Psoas muscle (tissue), 8 donors: ENCODE results near the gene NPTXR. TPM values are rescaled to one million over a fixed set of nuclear protein-coding genes. Genes with fewer than 3 reads are reported as not detected.

Experiments
- ATAC-seq, 4 donors: fragments of 200-7000 bp; cut with Tn5 transposase; one replicate each; pipeline ENCODE4 v1.9.1; 2020; ENCODE audit warnings: moderate library complexity in 3 of 4, mild to moderate bottlenecking in 2 of 4
- DNase-seq, 2 donors: peaks; one replicate each; pipeline ENCODE4 v3.0.0-alpha.2; 2020
- H3K27ac ChIP-seq: fragments of 200-600 bp; one replicate; pipeline ENCODE4 v1.8.0; 2022
- H3K27me3 ChIP-seq, 3 donors: fragments of 200-600 bp in 1 of 3; one replicate each; pipeline versions ENCODE4 v1.6.1 to v1.8.0; 2013 to 2022; ENCODE audit warnings: low read length in 2 of 3, mild to moderate bottlenecking in 2 of 3, moderate library complexity in 1 of 3; ENCODE audit not compliant: insufficient read depth in 3 of 3
- H3K36me3 ChIP-seq, 2 donors: fragments of 200-600 bp in 1 of 2; one replicate each; pipeline versions ENCODE4 v1.6.1 to v1.8.0; 2013 to 2022; ENCODE audit warnings: low read depth in 1 of 2, mild to moderate bottlenecking in 1 of 2, moderate library complexity in 1 of 2; ENCODE audit not compliant: insufficient read depth in 1 of 2
- H3K4me1 ChIP-seq: fragments of 200-600 bp; one replicate; pipeline ENCODE4 v1.8.0; 2022
- H3K4me3 ChIP-seq: fragments of 200-600 bp; one replicate; pipeline ENCODE4 v1.8.0; 2022; ENCODE audit warnings: mild to moderate bottlenecking
- H3K9me3 ChIP-seq: fragments of 200-600 bp; one replicate; pipeline ENCODE4 v1.8.0; 2022
- WGBS, 3 donors: extraction: QIAGEN DNeasy Blood & Tissue Kit; methylation state at CpG; one replicate each; pipeline versions ENCODE4 v1.1.6 to v1.1.7; 2013; 5-methylcytosine and 5-hydroxymethylcytosine counted together
- intact Hi-C, 2 donors: fragments of 100-400 bp; cut with DNase I; formaldehyde crosslinking; loops; one replicate each; pipeline versions ENCODE4 v1.11.0 to v1.14.2; 2022
- polyA plus RNA-seq, 3 donors: library from polyadenylated mRNA; stranded (reverse); fragments of 200-250 nt; gene quantifications; one replicate each; pipeline ENCODE4 v1.2.3, GENCODE V29; 2013
- total RNA-seq, 4 donors: library from RNA; stranded (reverse); fragmentation: NEBNext Ultra II Directional in 2 of 4; extraction: Animal tissue kit (Norgen Biotek cat#: 25700) in 2 of 4; gene quantifications; one replicate each; pipeline versions ENCODE4 v1.2.1 to v1.2.4, GENCODE V29; 2021 to 2023
- TF ChIP-seq, protein P1 (sequence below): fragments of 200-600 bp; IDR thresholded peaks from one replicate; pipeline ENCODE4 v1.8.0; 2022; ENCODE audit warnings: antibody characterized with exemption
- donor health status: healthy with polysubstance abuse.
- donor health status: DM: no; HTN: no; CAD: no; lungs with moderate emphysema.
- donor health status: Bipolar disorder and iron deficiency.
- donor health status: healthy.
- donor health status: DM: yes; HTN: yes; CAD: no.
- donor health status: DM: no; HTN: no; CAD: no.
- donor health status: DM: no; HTN: no; CAD: no.
- donor health status: DM: yes; HTN: yes; CAD: no.

NPTXR gene
- total and polyA plus RNA-seq, 7 donors, result 0.15 to 1.7 (median 0.39) TPM

DNA sequence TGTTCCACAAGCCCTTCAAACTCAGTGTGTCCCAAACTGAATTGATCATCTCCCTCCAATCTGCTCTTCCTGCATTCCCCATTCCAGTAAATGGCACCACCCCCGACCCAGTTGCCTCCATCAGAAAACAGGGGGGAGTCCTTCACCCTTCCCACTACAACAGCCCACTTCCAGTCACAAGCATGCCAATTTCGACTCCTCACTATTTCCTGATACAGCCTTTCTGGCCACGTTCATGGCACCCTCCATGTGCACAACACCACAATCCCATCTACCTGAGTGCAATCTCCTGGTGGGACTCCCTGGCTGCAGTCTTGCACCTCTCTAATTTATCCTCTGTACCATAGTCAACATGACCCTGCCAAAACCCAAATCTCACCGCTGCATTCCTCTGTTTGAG lies 48.3 kb downstream of the NPTXR start:
- TF ChIP-seq, protein P1, sequence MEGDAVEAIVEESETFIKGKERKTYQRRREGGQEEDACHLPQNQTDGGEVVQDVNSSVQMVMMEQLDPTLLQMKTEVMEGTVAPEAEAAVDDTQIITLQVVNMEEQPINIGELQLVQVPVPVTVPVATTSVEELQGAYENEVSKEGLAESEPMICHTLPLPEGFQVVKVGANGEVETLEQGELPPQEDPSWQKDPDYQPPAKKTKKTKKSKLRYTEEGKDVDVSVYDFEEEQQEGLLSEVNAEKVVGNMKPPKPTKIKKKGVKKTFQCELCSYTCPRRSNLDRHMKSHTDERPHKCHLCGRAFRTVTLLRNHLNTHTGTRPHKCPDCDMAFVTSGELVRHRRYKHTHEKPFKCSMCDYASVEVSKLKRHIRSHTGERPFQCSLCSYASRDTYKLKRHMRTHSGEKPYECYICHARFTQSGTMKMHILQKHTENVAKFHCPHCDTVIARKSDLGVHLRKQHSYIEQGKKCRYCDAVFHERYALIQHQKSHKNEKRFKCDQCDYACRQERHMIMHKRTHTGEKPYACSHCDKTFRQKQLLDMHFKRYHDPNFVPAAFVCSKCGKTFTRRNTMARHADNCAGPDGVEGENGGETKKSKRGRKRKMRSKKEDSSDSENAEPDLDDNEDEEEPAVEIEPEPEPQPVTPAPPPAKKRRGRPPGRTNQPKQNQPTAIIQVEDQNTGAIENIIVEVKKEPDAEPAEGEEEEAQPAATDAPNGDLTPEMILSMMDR, result no peak
- peaks cover 0 to 27% (median 4%) of the 10 kb centered on the region in 3 donors for H3K27me3 ChIP-seq
- H3K4me1 ChIP-seq, result no peaks in the 10 kb centered on the region
- peaks cover 0 to 5% of the 10 kb centered on the region in 2 donors for H3K36me3 ChIP-seq
- intact Hi-C loops, result no loop called here
- no peak for DNase-seq
- WGBS, 3 donors, result 56 to 65% (median 58%) methylated on average over 4 of the region's 4 CpGs
- no peak overlapping the region for H3K27ac ChIP-seq
- no peak overlapping the region for H3K4me3 ChIP-seq
- H3K9me3 ChIP-seq, result no peaks in the 10 kb centered on the region
- no peak for ATAC-seq

DNA sequence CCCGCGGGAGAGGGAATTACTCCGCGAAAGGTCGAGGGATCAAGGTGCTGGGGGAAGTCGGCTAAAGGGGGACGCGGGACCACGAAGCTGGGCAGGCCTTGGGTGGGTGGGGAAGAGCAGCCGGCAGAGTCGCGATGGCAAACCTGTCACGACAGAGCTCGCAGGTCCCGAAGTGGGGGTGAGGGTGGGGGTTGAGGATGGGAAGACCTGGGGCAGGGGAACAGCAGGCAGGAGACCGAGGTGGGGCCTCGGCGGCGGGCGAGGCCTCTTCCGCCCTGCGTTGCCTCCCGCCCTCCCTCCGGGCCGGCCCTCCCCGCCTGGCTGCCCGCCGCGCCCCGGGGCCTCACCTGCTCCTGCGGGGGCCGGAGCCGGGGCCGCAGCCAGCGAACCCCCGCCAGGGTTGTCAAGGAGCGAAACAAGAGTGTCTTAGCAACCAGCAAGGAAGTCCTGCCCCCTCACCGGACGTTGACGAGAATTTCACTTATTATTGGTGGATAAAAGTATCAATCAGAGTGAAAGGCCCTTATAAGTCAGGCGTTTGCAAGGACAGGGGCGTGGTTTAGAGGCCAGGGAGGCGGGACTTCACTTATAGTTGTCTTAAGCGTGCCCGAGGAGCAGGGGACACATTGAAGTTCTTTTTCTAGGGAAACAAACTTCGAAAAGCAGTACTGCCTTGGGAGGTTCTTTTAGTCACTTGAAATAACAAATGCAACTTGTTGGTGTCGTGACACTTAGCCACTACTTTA lies 49.9 kb downstream of the NPTXR start, which contains the start of gene DNAL4:
Gene DNAL4, minus strand, starts transcription at position 423 of the 746 bp plus-strand sequence. CDS start 11,412 bp downstream, outside the sequence.
- Histone ChIP-seq H3K4me1 (peaks cover 2% of the 10 kb centered on the region), H3K9me3 (no peaks in the 10 kb centered on the region), H3K27me3 (peaks cover 0 to 13% (median 4%) of the 10 kb centered on the region in 3 donors), H3K27ac (peak within 1 kb of the TSS; percentile 73), H3K4me3 (peak within 1 kb of the TSS; percentile 79), H3K36me3 (peaks cover 0 to 12% of the 10 kb centered on the region in 2 donors)
- peak; percentile 93 to 96 for DNase-seq
- peak; percentile 98 for ATAC-seq
- TF ChIP-seq, protein P1, result no peak
- intact Hi-C loops, result no loop called here
- 0 to 1% (median 1%) methylated on average over 38 to 47 of the region's 47 CpGs for WGBS, 3 donors

DNA sequence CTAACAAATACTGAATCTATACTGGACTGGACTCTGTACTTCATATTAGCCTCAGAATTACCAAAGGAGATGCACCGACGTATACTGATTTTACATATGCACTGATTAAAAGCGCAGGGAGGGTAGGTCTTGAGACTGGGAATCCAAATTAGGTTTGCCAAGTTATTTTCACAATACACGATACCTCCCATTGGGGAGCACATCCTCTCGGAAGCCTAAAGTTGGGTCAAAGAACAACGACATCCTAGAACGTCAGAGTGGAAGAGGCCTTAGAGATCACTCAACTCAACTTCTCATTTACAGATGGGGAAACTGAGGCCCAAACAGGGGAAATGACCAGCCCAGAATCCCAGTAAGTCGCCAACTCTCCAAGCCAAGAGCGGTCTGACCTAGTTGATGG lies 50.5 kb downstream of the NPTXR start:
- intact Hi-C loops, result no loop called here

DNA sequence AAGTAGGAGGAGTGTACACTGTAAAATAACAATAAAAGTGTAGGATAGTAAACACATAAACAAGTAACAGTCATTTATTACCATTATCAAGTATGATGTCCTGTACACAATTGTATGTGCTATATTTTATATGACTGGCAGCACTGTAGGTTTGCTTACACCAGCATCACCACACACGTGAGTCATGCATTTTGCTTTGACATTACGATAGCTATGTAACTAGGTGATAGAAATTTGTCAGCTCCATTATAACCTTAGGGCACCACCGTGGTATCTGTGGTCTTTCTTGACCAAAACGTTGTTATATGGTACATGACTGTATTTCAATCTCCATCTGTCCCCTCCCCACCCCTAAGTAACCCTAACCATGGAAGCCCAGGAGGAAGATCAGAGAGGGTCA lies 51.0 kb downstream of the NPTXR start:
- 67 to 75% (median 67%) methylated on average over 4 of the region's 4 CpGs for WGBS, 3 donors
- TF ChIP-seq, protein P1, result no peak
- no peak for DNase-seq
- peaks cover 0 to 12% of the 10 kb centered on the region in 2 donors for H3K36me3 ChIP-seq
- peak overlapping the region; percentile 79 for H3K4me3 ChIP-seq
- no peaks in the 10 kb centered on the region for H3K9me3 ChIP-seq
- H3K27me3 ChIP-seq, result peaks cover 0 to 6% (median 2%) of the 10 kb centered on the region in 3 donors
- H3K4me1 ChIP-seq, result peaks cover 13% of the 10 kb centered on the region
- H3K27ac ChIP-seq, result peak overlapping the region; percentile 73
- intact Hi-C loops, result no loop called here
- ATAC-seq, result no peak

More for the DNA sequence above, 50.5 kb downstream of the NPTXR start:
- Histone ChIP-seq H3K4me1 (peaks cover 8% of the 10 kb centered on the region), H3K36me3 (peaks cover 0 to 12% of the 10 kb centered on the region in 2 donors), H3K27me3 (peaks cover 0 to 7% (median 2%) of the 10 kb centered on the region in 3 donors), H3K9me3 (no peaks in the 10 kb centered on the region), H3K27ac (peak overlapping the region; percentile 73), H3K4me3 (peak overlapping the region; percentile 79)
- ATAC-seq (no peak), DNase-seq (no peak)
- WGBS, 3 donors, result 21 to 25% (median 25%) methylated on average over 9 of the region's 9 CpGs
- TF ChIP-seq, protein P1, result no peak
